ENCODE measurements around the gene PCK1. TPM values are rescaled to one million over a fixed set of nuclear protein-coding genes. Genes with fewer than 3 reads are reported as not detected.

PCK1 gene
- total RNA-seq, 1 experiment from 2014 or later, result not detected

GRCh38 chr20:57570920-57571319, 10.0 kb downstream of the PCK1 start:
- H3K4me2 ChIP-seq, result no peak overlapping the region
- H3K9me2 ChIP-seq (ENCODE audit: insufficient read depth), result no peaks in the 10 kb centered on the region
- no peak overlapping the region for H3K4me3 ChIP-seq
- H3K79me2 ChIP-seq (ENCODE audit: low read depth), result no peaks in the 10 kb centered on the region
- ChIA-PET POLR2A (ENCODE audit: unreplicated experiment) (no interaction called here), CTCF (no interaction called here)
- no peaks in the 10 kb centered on the region; the same call in 1 of the 2 replicates for H4K20me1 ChIP-seq (ENCODE audit: insufficient read depth)
- H3K36me3 ChIP-seq (ENCODE audit: low read depth), result no peaks in the 10 kb centered on the region
- H3F3A ChIP-seq (ENCODE audit: insufficient read depth, low read depth), result no peaks in the 10 kb centered on the region
- H2AFZ ChIP-seq, result no peak overlapping the region
- no TSS peak for BruUV-seq (replicated peaks)
- intact Hi-C loops (cut with micrococcal nuclease; ENCODE audit: unreplicated experiment), result no loop called here
- no peaks in the 10 kb centered on the region for H3K4me1 ChIP-seq (replicated peaks; ENCODE audit: insufficient read depth)
- H3K27me3 ChIP-seq (ENCODE audit: insufficient read depth, low read depth), result peaks cover 98% of the 10 kb centered on the region
- no peak overlapping the region for H3K27ac ChIP-seq
- no peak for DNase-seq
- no peaks in the 10 kb centered on the region for H3K9me3 ChIP-seq (ENCODE audit: insufficient read depth, low read depth)
- no peak for TF ChIP-seq CTCF (conservative IDR thresholded peaks at IDR 0.05)
- no peak for TF ChIP-seq EZH2 (IDR thresholded peaks at IDR 0.05; ENCODE audit: low read depth)

DNA sequence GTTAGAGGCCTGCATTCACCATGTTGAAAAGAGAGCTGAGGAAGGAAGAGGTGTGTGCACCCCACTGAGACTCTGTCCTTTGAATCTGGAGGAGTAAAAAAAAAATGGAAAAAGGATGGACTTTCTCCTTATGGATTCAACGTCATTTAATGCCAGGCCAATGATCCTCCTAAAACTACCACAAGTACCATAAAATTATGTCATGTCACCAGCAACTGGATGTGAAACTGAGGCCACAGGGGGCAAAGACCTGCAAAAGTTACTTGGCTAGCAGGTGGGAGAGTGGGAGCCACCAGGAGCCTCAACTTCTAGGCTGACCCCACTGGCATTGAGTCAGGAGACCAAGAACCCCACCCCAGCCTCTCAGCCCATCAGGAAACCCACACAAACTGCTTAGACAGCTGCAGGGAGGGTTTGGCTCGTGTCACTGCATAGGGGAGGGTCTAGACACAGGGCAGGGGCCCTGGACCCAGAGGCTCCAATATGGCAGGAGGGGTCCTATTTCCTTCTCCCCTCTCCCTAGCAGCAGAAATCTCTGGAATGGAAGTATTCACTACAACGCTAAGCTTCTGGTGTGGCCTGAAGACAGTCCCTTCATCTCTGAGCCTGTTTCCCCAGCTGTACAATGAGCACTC, 11.0 kb downstream of the PCK1 start:
- no peaks in the 10 kb centered on the region for H3K4me1 ChIP-seq (replicated peaks; ENCODE audit: insufficient read depth)
- no peak for DNase-seq
- H3K27ac ChIP-seq, result no peak overlapping the region
- BruUV-seq (replicated peaks), result no TSS peak
- TF ChIP-seq EZH2 (IDR thresholded peaks at IDR 0.05; ENCODE audit: low read depth), result no peak
- peaks cover 98% of the 10 kb centered on the region for H3K27me3 ChIP-seq (ENCODE audit: insufficient read depth, low read depth)
- no peaks in the 10 kb centered on the region for H3K36me3 ChIP-seq (ENCODE audit: low read depth)
- H3F3A ChIP-seq (ENCODE audit: insufficient read depth, low read depth), result no peaks in the 10 kb centered on the region
- no peaks in the 10 kb centered on the region; the same call in 1 of the 2 replicates for H4K20me1 ChIP-seq (ENCODE audit: insufficient read depth)
- ChIA-PET CTCF (no interaction called here), POLR2A (ENCODE audit: unreplicated experiment) (no interaction called here)
- no peaks in the 10 kb centered on the region for H3K9me2 ChIP-seq (ENCODE audit: insufficient read depth)
- no peaks in the 10 kb centered on the region for H3K9me3 ChIP-seq (ENCODE audit: insufficient read depth, low read depth)
- no peak overlapping the region for H3K4me2 ChIP-seq
- H3K4me3 ChIP-seq, result no peak overlapping the region
- no peaks in the 10 kb centered on the region for H3K79me2 ChIP-seq (ENCODE audit: low read depth)
- H2AFZ ChIP-seq, result no peak overlapping the region
- intact Hi-C loops (cut with micrococcal nuclease; ENCODE audit: unreplicated experiment), result no loop called here

DNA sequence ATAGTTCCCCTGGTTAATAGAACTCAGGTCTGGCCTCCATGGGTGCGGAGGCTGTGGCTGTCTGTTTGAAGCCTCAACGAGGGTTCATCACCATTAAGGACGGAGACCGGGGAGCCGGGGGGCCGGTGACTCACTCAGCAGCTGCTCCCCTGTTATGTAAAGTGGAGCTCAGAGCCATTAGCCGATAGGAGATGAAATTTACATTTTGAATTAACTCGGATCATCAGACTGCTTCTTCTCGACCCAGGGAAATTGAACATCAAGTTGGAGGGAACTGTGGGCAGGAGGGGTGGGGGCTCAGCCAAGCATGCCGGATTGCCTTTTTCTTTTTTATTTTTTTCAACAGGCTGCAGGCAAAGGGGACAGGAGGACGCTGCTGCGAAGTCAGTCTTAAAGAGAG, 12.3 kb downstream of the PCK1 start:
- Histone ChIP-seq H3K79me2 (ENCODE audit: low read depth) (no peaks in the 10 kb centered on the region), H2AFZ (no peak overlapping the region), H4K20me1 (ENCODE audit: insufficient read depth) (no peaks in the 10 kb centered on the region; the same call in 1 of the 2 replicates), H3F3A (ENCODE audit: insufficient read depth, low read depth) (no peaks in the 10 kb centered on the region), H3K9me2 (ENCODE audit: insufficient read depth) (no peaks in the 10 kb centered on the region), H3K4me1 (replicated peaks; ENCODE audit: insufficient read depth) (no peaks in the 10 kb centered on the region), H3K9me3 (ENCODE audit: insufficient read depth, low read depth) (no peaks in the 10 kb centered on the region), H3K36me3 (ENCODE audit: low read depth) (no peaks in the 10 kb centered on the region), H3K27me3 (ENCODE audit: insufficient read depth, low read depth) (peaks cover 98% of the 10 kb centered on the region), H3K4me2 (no peak overlapping the region), H3K4me3 (no peak overlapping the region), H3K27ac (no peak overlapping the region)
- ChIA-PET CTCF (no interaction called here), POLR2A (ENCODE audit: unreplicated experiment) (no interaction called here)
- intact Hi-C loops (cut with micrococcal nuclease; ENCODE audit: unreplicated experiment), result no loop called here
- TF ChIP-seq EZH2 (IDR thresholded peaks at IDR 0.05; ENCODE audit: low read depth) (no peak), CTCF (conservative IDR thresholded peaks at IDR 0.05) (no peak)
- BruUV-seq (replicated peaks), result no TSS peak
- no peak for DNase-seq

GRCh38 chr20:57573894-57574293, 13.0 kb downstream of the PCK1 start:
- no peaks in the 10 kb centered on the region for H3K4me1 ChIP-seq (replicated peaks; ENCODE audit: insufficient read depth)
- POLR2A ChIA-PET (ENCODE audit: unreplicated experiment), result no interaction called here
- H4K20me1 ChIP-seq (ENCODE audit: insufficient read depth), result no peaks in the 10 kb centered on the region; the same call in 1 of the 2 replicates
- no peak overlapping the region for H2AFZ ChIP-seq
- no peaks in the 10 kb centered on the region for H3K9me3 ChIP-seq (ENCODE audit: insufficient read depth, low read depth)
- H3F3A ChIP-seq (ENCODE audit: insufficient read depth, low read depth), result no peaks in the 10 kb centered on the region
- H3K9me2 ChIP-seq (ENCODE audit: insufficient read depth), result no peaks in the 10 kb centered on the region
- H3K79me2 ChIP-seq (ENCODE audit: low read depth), result no peaks in the 10 kb centered on the region
- BruUV-seq (replicated peaks), result no TSS peak
- no peak overlapping the region for H3K4me3 ChIP-seq
- no peaks in the 10 kb centered on the region for H3K36me3 ChIP-seq (ENCODE audit: low read depth)
- CTCF ChIA-PET, result interaction anchor here (0.5 kb wide), 1 partner anchor 459 kb away, joined by 3 read pairs; no protein-coding TSS in a partner anchor
- peaks cover 98% of the 10 kb centered on the region for H3K27me3 ChIP-seq (ENCODE audit: insufficient read depth, low read depth)
- H3K27ac ChIP-seq, result no peak overlapping the region
- DNase-seq, result no peak
- TF ChIP-seq EZH2 (IDR thresholded peaks at IDR 0.05; ENCODE audit: low read depth) (no peak), CTCF (conservative IDR thresholded peaks at IDR 0.05) (peak; percentile 49; the same call in 1 of the 2 replicates)
- intact Hi-C loops (cut with micrococcal nuclease; ENCODE audit: unreplicated experiment), result no loop called here
- no peak overlapping the region for H3K4me2 ChIP-seq

All from PC-9 (cell line).